Measurements from ENCODE around the gene ANKRD44.
A peak's percentile ranks its signal among the peaks of the same experiment; 100 is the strongest.
"Not testable (repeated sequence)": the region's sequence is repeated elsewhere in the genome, so short reads cannot be mapped to it uniquely, and the experiment has no call there.

The ANKRD44 gene

GRCh38 chr2:197242719-197243118 lies 67.9 kb downstream of the ANKRD44 start:
- POLR2A ChIA-PET: no interaction called here
- CTCF ChIA-PET: interaction anchor here (0.7 to 1.4 kb wide), 8 partner anchors 9 to 129 kb away, joined by 3 to 4 read pairs (median 3); no protein-coding TSS in a partner anchor
- TF ChIP-seq CTCF (IDR thresholded peaks at IDR 0.05; ENCODE audit: control extremely low read depth, extremely low read depth, low read depth, missing control alignments): no peak
- no peak for DNase-seq (ENCODE audit: extremely low spot score)

GRCh38 chr2:197241596-197241995 lies 69.0 kb downstream of the ANKRD44 start:
- no peak for TF ChIP-seq CTCF (IDR thresholded peaks at IDR 0.05; ENCODE audit: control extremely low read depth, extremely low read depth, low read depth, missing control alignments)
- POLR2A ChIA-PET: no interaction called here
- no peak for DNase-seq (ENCODE audit: extremely low spot score)
- CTCF ChIA-PET: interaction anchor here (1.1 to 1.2 kb wide), 3 partner anchors 30 to 63 kb away, joined by 3 to 4 read pairs (median 3); no protein-coding TSS in a partner anchor

- DNase-seq (ENCODE audit: extremely low spot score): no peak
- TF ChIP-seq CTCF (IDR thresholded peaks at IDR 0.05; ENCODE audit: control extremely low read depth, extremely low read depth, low read depth, missing control alignments): no peak
- CTCF ChIA-PET: interaction anchor here (0.8 to 1.4 kb wide), 7 partner anchors 9 to 127 kb away, joined by 3 to 6 read pairs (median 3); no protein-coding TSS in a partner anchor
- POLR2A ChIA-PET: no interaction called here
Observed at GRCh38 chr2:197241153-197241552, 69.4 kb downstream of the ANKRD44 start.

- TF ChIP-seq CTCF (IDR thresholded peaks at IDR 0.05; ENCODE audit: control extremely low read depth, extremely low read depth, low read depth, missing control alignments): no peak
- no peak for DNase-seq (ENCODE audit: extremely low spot score)
- POLR2A ChIA-PET: interaction anchor here (1.0 kb wide), 1 partner anchor 15 kb away, joined by 3 read pairs; no protein-coding TSS in a partner anchor
- CTCF ChIA-PET: interaction anchor here (0.8 to 1.4 kb wide), 8 partner anchors 10 to 127 kb away, joined by 3 to 6 read pairs (median 4); no protein-coding TSS in a partner anchor
Observed at GRCh38 chr2:197240421-197241041, 70.0 kb downstream of the ANKRD44 start.

GRCh38 chr2:197240018-197240417 lies 70.6 kb downstream of the ANKRD44 start:
- ChIA-PET POLR2A (interaction anchor here (1.0 kb wide), 1 partner anchor 15 kb away, joined by 3 read pairs; no protein-coding TSS in a partner anchor), CTCF (interaction anchor here (1.2 to 1.4 kb wide), 5 partner anchors 9 to 126 kb away, joined by 3 to 6 read pairs (median 5); no protein-coding TSS in a partner anchor)
- not testable (repeated sequence) for DNase-seq (ENCODE audit: extremely low spot score)

- peak; percentile 62 for DNase-seq (ENCODE audit: extremely low spot score)
- no peak for TF ChIP-seq CTCF (IDR thresholded peaks at IDR 0.05; ENCODE audit: control extremely low read depth, extremely low read depth, low read depth, missing control alignments)
- CTCF ChIA-PET: interaction anchor here (1.0 to 3.2 kb wide), 2 partner anchors 12 to 23 kb away, joined by 3 to 14 read pairs; no protein-coding TSS in a partner anchor
- POLR2A ChIA-PET: no interaction called here
Observed at GRCh38 chr2:197239434-197239833, 71.1 kb downstream of the ANKRD44 start.

- ChIA-PET CTCF (interaction anchor here (0.8 to 3.2 kb wide), 7 partner anchors 11 to 140 kb away, joined by 3 to 14 read pairs (median 4); no protein-coding TSS in a partner anchor), POLR2A (no interaction called here)
- DNase-seq (ENCODE audit: extremely low spot score): no peak
- TF ChIP-seq CTCF (IDR thresholded peaks at IDR 0.05; ENCODE audit: control extremely low read depth, extremely low read depth, low read depth, missing control alignments): no peak
Observed at GRCh38 chr2:197238043-197238365, 72.6 kb downstream of the ANKRD44 start.
